ENCODE data around the gene C6orf120. TPM values are rescaled to one million over a fixed set of nuclear protein-coding genes. Genes with fewer than 3 reads are reported as not detected.

Gene C6orf120
- polyA plus RNA-seq, 3 donors, result 8.3 to 31.4 (median 28.5) TPM

DNA sequence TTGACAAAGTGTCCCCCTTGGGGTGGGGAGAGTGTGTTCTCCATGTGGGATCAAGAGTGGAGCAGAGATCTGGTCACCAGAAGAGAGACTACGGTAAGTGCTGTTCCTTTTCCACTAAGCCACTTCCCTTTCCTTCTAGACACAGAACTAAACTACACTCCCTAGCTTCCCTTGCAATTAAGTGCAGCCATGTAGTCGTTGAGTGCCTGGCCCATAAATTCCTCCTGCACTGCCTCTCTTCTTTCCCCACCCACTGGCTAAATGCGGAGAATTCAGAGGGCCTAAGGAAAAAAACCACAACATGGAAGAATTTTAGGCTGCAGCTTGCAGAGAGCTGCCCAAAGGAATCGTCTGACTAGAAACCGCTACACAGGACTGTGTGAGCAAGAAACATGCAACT is 1.6 kb upstream of the C6orf120 start:
- H4K20me1 ChIP-seq (ENCODE audit: insufficient read depth, low read length), result peaks cover 12% of the 10 kb centered on the region
- Mint-ChIP-seq H3K4me1 (peaks cover 35% of the 10 kb centered on the region), H3K27me3 (ENCODE audit: low read depth in 3 of 3) (no peaks in the 10 kb centered on the region), H3K36me3 (peaks cover 10 to 11% of the 10 kb centered on the region in 2 donors), H3K4me3 (peak overlapping the region in 1 of 2 donors; percentile 53), H3K9me3 (peaks cover 9 to 23% (median 15%) of the 10 kb centered on the region in 7 donors), H3K27ac (peak overlapping the region in 3 of 7 donors; percentile 20 to 72 (median 51))
- H3K4me2 ChIP-seq (replicated peaks; ENCODE audit: extremely low read depth, low read length, poor library complexity, severe bottlenecking), result peak overlapping the region; percentile 95
- no peaks in the 10 kb centered on the region for H3K27me3 ChIP-seq (ENCODE audit: control insufficient read depth in 2 of 2, insufficient read depth in 2 of 2, low read length in 2 of 2)
- DNase-seq, result peak in 2 of 3 donors; percentile 11 to 15
- H3K4me1 ChIP-seq (ENCODE audit: control insufficient read depth in 1 of 2, insufficient read depth in 2 of 2, low read length in 2 of 2), result peaks cover 32 to 43% of the 10 kb centered on the region in 2 donors
- no peak overlapping the region for H3K9ac ChIP-seq (ENCODE audit: insufficient read depth, low read length, poor library complexity, severe bottlenecking)
- H3K4me3 ChIP-seq (replicated peaks in 1 of 3; ENCODE audit: low read depth in 2 of 3, low read length in 3 of 3), result peak overlapping the region in 1 of 3 experiments; percentile 32
- WGBS (ENCODE audit: insufficient coverage), result 27% methylated on average over 3 of the region's 5 CpGs
- peak overlapping the region; percentile 44 for H2AFZ ChIP-seq (ENCODE audit: insufficient read depth, low read depth, low read length, poor library complexity, severe bottlenecking)
- peak overlapping the region in 1 of 2 donors; percentile 16 for H3K27ac ChIP-seq (ENCODE audit: low read depth in 1 of 2, low read length in 2 of 2)
- TF ChIP-seq, protein P1, sequence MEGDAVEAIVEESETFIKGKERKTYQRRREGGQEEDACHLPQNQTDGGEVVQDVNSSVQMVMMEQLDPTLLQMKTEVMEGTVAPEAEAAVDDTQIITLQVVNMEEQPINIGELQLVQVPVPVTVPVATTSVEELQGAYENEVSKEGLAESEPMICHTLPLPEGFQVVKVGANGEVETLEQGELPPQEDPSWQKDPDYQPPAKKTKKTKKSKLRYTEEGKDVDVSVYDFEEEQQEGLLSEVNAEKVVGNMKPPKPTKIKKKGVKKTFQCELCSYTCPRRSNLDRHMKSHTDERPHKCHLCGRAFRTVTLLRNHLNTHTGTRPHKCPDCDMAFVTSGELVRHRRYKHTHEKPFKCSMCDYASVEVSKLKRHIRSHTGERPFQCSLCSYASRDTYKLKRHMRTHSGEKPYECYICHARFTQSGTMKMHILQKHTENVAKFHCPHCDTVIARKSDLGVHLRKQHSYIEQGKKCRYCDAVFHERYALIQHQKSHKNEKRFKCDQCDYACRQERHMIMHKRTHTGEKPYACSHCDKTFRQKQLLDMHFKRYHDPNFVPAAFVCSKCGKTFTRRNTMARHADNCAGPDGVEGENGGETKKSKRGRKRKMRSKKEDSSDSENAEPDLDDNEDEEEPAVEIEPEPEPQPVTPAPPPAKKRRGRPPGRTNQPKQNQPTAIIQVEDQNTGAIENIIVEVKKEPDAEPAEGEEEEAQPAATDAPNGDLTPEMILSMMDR (IDR thresholded peaks at IDR 0.05), result no peak
- H3K9me3 ChIP-seq (replicated peaks in 1 of 2; ENCODE audit: control insufficient read depth in 1 of 2, insufficient read depth in 1 of 2, low read length in 2 of 2), result peaks cover 0 to 22% of the 10 kb centered on the region in 2 donors
- peaks cover 0 to 5% of the 10 kb centered on the region in 2 donors for H3K36me3 ChIP-seq (replicated peaks in 1 of 2; ENCODE audit: control insufficient read depth in 1 of 2, insufficient read depth in 2 of 2, low read length in 2 of 2)
- H3K79me2 ChIP-seq (ENCODE audit: insufficient read depth, low read length), result peaks cover 32% of the 10 kb centered on the region
- intact Hi-C loops (cut with micrococcal nuclease), result loop anchor here (5.0 to 10.0 kb wide), 4 partner anchors 52 to 852 kb away; partner anchors contain the start of genes PSMB1 (in 2 of the 2), TBP (in 2 of the 2), DYNLT2 (in 1 of the 2) and ERMARD (in 1 of the 2)

GRCh38 chr6:169701311-169701953 is 494 bp upstream of the C6orf120 start:
- Histone ChIP-seq H3K79me2 (ENCODE audit: insufficient read depth, low read length) (peaks cover 36% of the 10 kb centered on the region), H3K9me3 (replicated peaks in 1 of 2; ENCODE audit: control insufficient read depth in 1 of 2, insufficient read depth in 1 of 2, low read length in 2 of 2) (peaks cover 0 to 12% of the 10 kb centered on the region in 2 donors), H3K4me3 (replicated peaks in 1 of 3; ENCODE audit: low read depth in 2 of 3, low read length in 3 of 3) (peak overlapping the region; percentile 63 to 95 (median 84)), H4K20me1 (ENCODE audit: insufficient read depth, low read length) (peaks cover 13% of the 10 kb centered on the region), H3K9ac (ENCODE audit: insufficient read depth, low read length, poor library complexity, severe bottlenecking) (peak overlapping the region; percentile 96), H3K36me3 (replicated peaks in 1 of 2; ENCODE audit: control insufficient read depth in 1 of 2, insufficient read depth in 2 of 2, low read length in 2 of 2) (peaks cover 0 to 16% of the 10 kb centered on the region in 2 donors), H3K4me1 (ENCODE audit: control insufficient read depth in 1 of 2, insufficient read depth in 2 of 2, low read length in 2 of 2) (peaks cover 32 to 43% of the 10 kb centered on the region in 2 donors), H3K4me2 (replicated peaks; ENCODE audit: extremely low read depth, low read length, poor library complexity, severe bottlenecking) (peak overlapping the region; percentile 95), H3K27me3 (ENCODE audit: control insufficient read depth in 2 of 2, insufficient read depth in 2 of 2, low read length in 2 of 2) (no peaks in the 10 kb centered on the region), H2AFZ (ENCODE audit: insufficient read depth, low read depth, low read length, poor library complexity, severe bottlenecking) (peak overlapping the region; percentile 98), H3K27ac (ENCODE audit: low read depth in 1 of 2, low read length in 2 of 2) (peak overlapping the region; percentile 83 to 94)
- Mint-ChIP-seq H3K36me3 (peaks cover 10 to 11% of the 10 kb centered on the region in 2 donors), H3K4me3 (peak overlapping the region; percentile 92 to 94), H3K9me3 (peaks cover 4 to 13% (median 6%) of the 10 kb centered on the region in 7 donors), H3K4me1 (peaks cover 42% of the 10 kb centered on the region), H3K27ac (peak overlapping the region; percentile 69 to 92 (median 87)), H3K27me3 (ENCODE audit: low read depth in 3 of 3) (no peaks in the 10 kb centered on the region)
- intact Hi-C loops (cut with micrococcal nuclease), result loop anchor here (5.0 to 10.0 kb wide), 4 partner anchors 51 to 851 kb away; partner anchors contain the start of genes PSMB1 (in 2 of the 2), TBP (in 2 of the 2), DYNLT2 (in 1 of the 2) and ERMARD (in 1 of the 2)
- 0% methylated on average over 53 of the region's 54 CpGs for WGBS (ENCODE audit: insufficient coverage)
- TF ChIP-seq, protein P1 (IDR thresholded peaks at IDR 0.05), result no peak
- no peak for DNase-seq

All from CD14-positive monocyte (primary cell).